ENCODE results near the gene KRTAP5-5.
A peak's percentile ranks its signal among the peaks of the same experiment; 100 is the strongest.
"Not testable (repeated sequence)": the region's sequence is repeated elsewhere in the genome, so short reads cannot be mapped to it uniquely, and the experiment has no call there.

Gene KRTAP5-5

GRCh38 chr11:1597331-1597993 is 32.1 kb upstream of the KRTAP5-5 start:
- Histone ChIP-seq H4K20me1 (no peaks in the 10 kb centered on the region), H3K4me1 (peaks cover 14% of the 10 kb centered on the region; the same call in 1 of the 2 replicates), H3K36me3 (no peaks in the 10 kb centered on the region), H3K4me3 (no peak overlapping the region), H3K4me2 (peak overlapping the region; percentile 34; the same call in 1 of the 2 replicates), H3K9ac (no peak overlapping the region), H3K27ac (no peak overlapping the region), H3K9me3 (no peaks in the 10 kb centered on the region), H3K27me3 (no peaks in the 10 kb centered on the region)
- no peak for TF ChIP-seq Cebpa-rat (IDR thresholded peaks at IDR 0.05)

DNA sequence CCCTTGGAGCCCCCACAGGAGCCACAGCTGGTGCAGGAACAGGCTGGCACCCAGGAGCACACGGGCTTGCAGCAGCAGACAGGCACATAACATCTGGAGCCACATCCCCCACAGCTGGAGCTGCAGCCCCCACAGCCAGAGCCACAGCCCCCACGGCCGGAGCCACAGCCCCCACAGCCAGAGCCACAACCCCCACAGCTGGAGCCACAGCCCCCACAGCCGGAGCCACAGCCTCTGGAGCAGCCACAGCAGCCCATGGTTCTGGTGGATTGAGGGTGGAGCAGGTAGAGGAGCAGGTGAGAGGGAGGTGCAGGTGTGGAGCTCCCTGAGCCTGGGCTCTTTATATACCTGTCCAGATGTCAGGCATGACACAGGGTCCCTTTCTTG is 31.6 kb upstream of the KRTAP5-5 start, which contains the start of gene KRTAP5-2:
TSS of gene KRTAP5-2 (minus strand) at position 301 of the 387 bp plus-strand sequence. CDS start at position 257, 44 bp downstream.
- no peak for TF ChIP-seq Cebpa-rat (IDR thresholded peaks at IDR 0.05)
- no peaks in the 10 kb centered on the region for H3K27me3 ChIP-seq
- H3K9me3 ChIP-seq = no peaks in the 10 kb centered on the region
- no peaks in the 10 kb centered on the region for H4K20me1 ChIP-seq
- no peak within 1 kb of the TSS for H3K27ac ChIP-seq
- no peak within 1 kb of the TSS for H3K4me3 ChIP-seq
- H3K36me3 ChIP-seq = no peaks in the 10 kb centered on the region
- H3K9ac ChIP-seq = no peak within 1 kb of the TSS
- peaks cover 14% of the 10 kb centered on the region; the same call in 1 of the 2 replicates for H3K4me1 ChIP-seq
- H3K4me2 ChIP-seq = peak within 1 kb of the TSS; percentile 34; the same call in 1 of the 2 replicates

DNA sequence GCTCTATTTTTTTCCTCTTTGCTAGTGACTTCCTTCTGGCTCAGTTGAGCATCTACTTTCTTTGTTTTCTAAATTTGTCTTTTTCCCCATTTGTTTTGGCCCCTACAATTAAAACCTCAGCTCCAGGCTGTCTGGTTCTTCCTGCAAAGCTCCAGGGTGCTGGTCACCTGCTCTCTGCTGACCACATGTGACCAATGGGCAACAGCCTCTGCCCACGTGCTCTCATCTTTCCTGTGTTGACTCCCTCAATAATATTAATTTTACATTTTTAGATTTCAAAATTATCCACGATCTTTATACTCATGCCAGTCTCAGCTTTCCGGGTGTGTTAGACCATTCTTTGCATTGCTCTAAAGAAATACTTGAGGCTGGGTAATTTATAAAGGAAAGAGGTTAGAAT is 31.2 kb upstream of the KRTAP5-5 start:
- not testable (repeated sequence) for H3K36me3 ChIP-seq, H4K20me1 ChIP-seq, H3K27ac ChIP-seq, H3K9me3 ChIP-seq, H3K9ac ChIP-seq, H3K4me2 ChIP-seq, H3K27me3 ChIP-seq, H3K4me3 ChIP-seq
- H3K4me1 ChIP-seq = peaks cover 14% of the 10 kb centered on the region; the same call in 1 of the 2 replicates

DNA sequence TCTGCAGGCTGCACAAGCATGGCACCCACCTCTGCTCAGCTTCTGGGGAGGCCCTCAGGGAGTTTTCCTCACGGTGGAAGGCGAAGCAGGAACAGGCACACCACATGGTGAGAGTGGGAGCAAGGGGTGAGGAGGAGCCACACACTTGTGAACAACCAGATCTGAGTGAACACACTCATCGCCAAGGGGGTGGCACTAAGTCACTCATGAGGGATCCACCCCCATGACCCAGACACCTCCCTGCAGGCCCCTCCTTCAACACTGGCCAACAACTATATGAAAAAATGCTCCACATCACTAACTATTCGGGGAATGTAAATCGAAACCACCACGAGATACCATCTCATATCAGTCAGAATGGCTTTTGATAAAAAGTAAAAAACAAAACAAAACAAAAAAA is 30.8 kb upstream of the KRTAP5-5 start:
- Histone ChIP-seq H3K9ac (no peak overlapping the region), H3K27ac (no peak overlapping the region), H3K9me3 (no peaks in the 10 kb centered on the region), H4K20me1 (no peaks in the 10 kb centered on the region), H3K36me3 (no peaks in the 10 kb centered on the region), H3K4me3 (no peak overlapping the region), H3K27me3 (no peaks in the 10 kb centered on the region), H3K4me2 (no peak overlapping the region), H3K4me1 (peaks cover 14% of the 10 kb centered on the region; the same call in 1 of the 2 replicates)
- no peak for TF ChIP-seq Cebpa-rat (IDR thresholded peaks at IDR 0.05)

DNA sequence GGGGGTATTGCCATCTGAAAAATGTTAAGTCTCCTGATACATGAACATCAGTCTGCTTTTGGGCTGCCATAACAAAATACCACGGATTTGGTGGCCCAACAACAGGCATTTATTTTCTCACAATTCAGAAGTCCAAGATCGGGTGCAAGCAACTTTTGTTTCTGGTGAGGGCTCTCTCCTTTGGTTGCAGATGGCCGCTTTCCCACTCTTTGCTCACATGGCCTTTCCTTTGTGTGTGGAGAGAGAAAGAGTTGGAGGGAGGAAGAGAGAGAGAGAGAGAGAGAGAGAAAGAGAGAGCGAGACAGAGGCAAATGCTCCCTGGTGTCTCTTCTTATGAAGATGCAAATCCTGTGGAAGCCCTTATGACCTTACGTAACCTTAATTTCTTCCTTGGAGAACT is 28.9 kb upstream of the KRTAP5-5 start:
- Histone ChIP-seq H3K27me3 (no peaks in the 10 kb centered on the region), H3K36me3 (no peaks in the 10 kb centered on the region), H3K4me1 (peaks cover 14% of the 10 kb centered on the region; the same call in 1 of the 2 replicates), H3K9me3 (no peaks in the 10 kb centered on the region), H4K20me1 (no peaks in the 10 kb centered on the region), H3K4me3 (no peak overlapping the region), H3K9ac (no peak overlapping the region), H3K4me2 (no peak overlapping the region), H3K27ac (no peak overlapping the region)
- no peak for TF ChIP-seq Cebpa-rat (IDR thresholded peaks at IDR 0.05)

DNA sequence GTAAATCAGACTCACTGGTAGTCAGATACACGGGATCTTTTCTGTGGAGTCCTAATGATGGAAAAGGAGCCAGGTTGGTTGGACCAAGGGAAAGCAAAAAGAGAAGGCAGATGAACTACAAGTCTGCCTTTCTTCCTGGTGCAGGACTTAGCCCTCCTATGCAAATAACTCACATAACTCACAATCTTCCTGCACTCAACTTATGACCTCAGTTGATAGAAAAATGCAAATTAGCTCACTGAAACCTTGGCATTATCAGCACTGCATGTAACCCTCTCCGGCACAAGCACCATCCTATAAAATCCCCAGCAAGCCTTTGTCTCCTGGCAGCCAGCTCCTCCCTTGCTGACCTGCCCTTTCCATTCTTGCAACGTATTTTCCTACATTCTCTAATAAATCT is 27.9 kb upstream of the KRTAP5-5 start:
- H3K4me3 ChIP-seq, H3K9me3 ChIP-seq, H3K27ac ChIP-seq, H3K9ac ChIP-seq, H3K27me3 ChIP-seq, H4K20me1 ChIP-seq, H3K36me3 ChIP-seq, H3K4me2 ChIP-seq: not testable (repeated sequence)
- H3K4me1 ChIP-seq = peaks cover 14% of the 10 kb centered on the region; the same call in 1 of the 2 replicates

- peaks cover 12% of the 10 kb centered on the region; the same call in 1 of the 2 replicates for H3K4me1 ChIP-seq
- no peaks in the 10 kb centered on the region for H4K20me1 ChIP-seq
- no peak for TF ChIP-seq Cebpa-rat (IDR thresholded peaks at IDR 0.05)
- H3K4me2 ChIP-seq = no peak overlapping the region
- H3K9ac ChIP-seq = no peak overlapping the region
- H3K4me3 ChIP-seq = no peak overlapping the region
- no peaks in the 10 kb centered on the region for H3K36me3 ChIP-seq
- no peaks in the 10 kb centered on the region for H3K9me3 ChIP-seq
- no peaks in the 10 kb centered on the region for H3K27me3 ChIP-seq
- no peak overlapping the region for H3K27ac ChIP-seq
Observed at GRCh38 chr11:1603629-1604028, 25.9 kb upstream of the KRTAP5-5 start.

DNA sequence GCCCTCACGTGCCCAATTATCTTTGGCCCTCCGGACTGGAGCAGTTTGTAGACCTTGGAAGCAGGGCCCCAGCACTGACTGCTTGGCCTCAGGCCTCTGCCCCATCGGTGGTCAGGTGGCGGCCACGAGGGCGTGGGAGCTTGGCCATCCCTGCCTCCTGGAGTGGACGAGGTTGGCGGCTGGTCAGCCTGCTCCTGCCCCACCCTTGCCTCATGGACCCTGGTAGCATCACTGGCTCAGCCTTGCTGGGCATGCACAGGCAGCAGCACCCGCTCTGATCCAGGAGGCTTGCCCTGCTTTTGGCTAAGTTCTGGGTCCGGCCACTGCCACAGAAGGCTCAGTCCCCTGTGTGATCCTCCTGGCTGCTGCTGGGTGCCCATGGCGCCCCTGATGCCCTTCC is 25.4 kb upstream of the KRTAP5-5 start:
- Histone ChIP-seq H3K4me3 (no peak overlapping the region), H3K27me3 (no peaks in the 10 kb centered on the region), H3K9me3 (no peaks in the 10 kb centered on the region), H3K27ac (no peak overlapping the region), H3K9ac (no peak overlapping the region), H3K36me3 (no peaks in the 10 kb centered on the region), H3K4me1 (peaks cover 12% of the 10 kb centered on the region; the same call in 1 of the 2 replicates), H3K4me2 (no peak overlapping the region), H4K20me1 (no peaks in the 10 kb centered on the region)
- no peak for TF ChIP-seq Cebpa-rat (IDR thresholded peaks at IDR 0.05)

- no peak overlapping the region for H3K4me3 ChIP-seq
- no peak overlapping the region for H3K9ac ChIP-seq
- H3K27me3 ChIP-seq = no peaks in the 10 kb centered on the region
- no peak overlapping the region for H3K4me2 ChIP-seq
- H3K9me3 ChIP-seq = no peaks in the 10 kb centered on the region
- TF ChIP-seq Cebpa-rat (IDR thresholded peaks at IDR 0.05) = no peak
- no peak overlapping the region for H3K27ac ChIP-seq
- no peaks in the 10 kb centered on the region for H4K20me1 ChIP-seq
- H3K4me1 ChIP-seq = peaks cover 12% of the 10 kb centered on the region; the same call in 1 of the 2 replicates
- H3K36me3 ChIP-seq = no peaks in the 10 kb centered on the region
Observed at GRCh38 chr11:1604711-1605110, 24.9 kb upstream of the KRTAP5-5 start.

DNA sequence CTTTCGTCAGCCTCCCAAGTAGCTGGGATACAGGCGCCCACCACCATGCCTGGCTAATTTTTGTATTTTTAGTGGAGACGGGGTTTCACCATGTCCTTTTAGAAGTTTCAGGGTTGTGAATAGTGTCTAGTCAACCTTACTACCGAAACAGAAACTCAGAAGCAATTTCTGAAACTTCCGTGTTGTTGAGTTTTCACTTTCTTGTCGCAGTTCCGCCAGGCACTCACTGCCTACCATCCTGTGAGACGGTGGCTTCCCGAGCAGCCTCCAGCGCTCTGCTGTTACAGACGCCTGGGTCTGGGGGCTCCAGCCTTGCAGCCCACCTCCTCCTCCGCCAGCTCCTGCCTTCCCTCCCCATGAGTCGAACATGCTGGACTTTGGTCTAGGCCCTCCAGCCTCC is 23.7 kb upstream of the KRTAP5-5 start:
- not testable (repeated sequence) for H3K27ac ChIP-seq, H4K20me1 ChIP-seq, H3K9ac ChIP-seq, H3K27me3 ChIP-seq, H3K9me3 ChIP-seq, H3K36me3 ChIP-seq, H3K4me3 ChIP-seq, H3K4me2 ChIP-seq
- H3K4me1 ChIP-seq = peaks cover 12% of the 10 kb centered on the region; the same call in 1 of the 2 replicates

DNA sequence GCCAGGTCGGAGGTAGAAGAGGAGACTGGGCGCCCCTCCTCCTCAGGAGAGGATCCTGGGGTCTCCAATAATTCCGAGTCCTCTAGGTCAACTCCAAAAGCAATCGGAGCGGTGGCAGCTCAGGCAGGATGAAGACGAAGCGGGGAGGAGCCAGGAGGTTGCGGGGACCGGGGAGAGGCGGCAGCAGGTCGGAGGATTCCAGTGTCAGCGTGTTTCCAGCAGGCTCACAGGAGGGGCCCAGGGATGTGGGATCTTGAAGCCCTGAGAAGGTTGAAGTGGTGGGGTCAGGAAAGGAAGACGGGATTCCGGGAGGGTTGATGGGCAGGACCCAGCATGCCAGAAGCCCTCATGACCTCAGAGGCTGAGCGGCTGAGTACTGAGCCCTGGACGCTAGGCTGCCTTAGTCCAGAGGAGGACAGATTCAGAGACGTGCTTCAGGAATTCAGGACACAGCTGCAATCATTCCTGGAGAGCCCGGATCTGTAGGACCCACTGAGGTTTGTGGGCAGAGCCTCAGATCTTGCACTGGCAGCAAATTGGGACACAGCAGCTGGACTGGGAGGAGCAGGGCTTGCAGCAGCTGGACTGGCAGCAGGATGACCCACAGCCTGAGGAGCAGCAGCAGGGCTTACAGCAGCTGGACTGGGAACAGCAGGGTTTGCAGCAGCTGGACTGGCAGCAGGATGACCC is 22.3 kb upstream of the KRTAP5-5 start:
- H3K27me3 ChIP-seq, H3K4me2 ChIP-seq, H3K27ac ChIP-seq, H3K4me3 ChIP-seq, H3K9me3 ChIP-seq, H4K20me1 ChIP-seq, H3K9ac ChIP-seq, H3K36me3 ChIP-seq: not testable (repeated sequence)
- peaks cover 12% of the 10 kb centered on the region; the same call in 1 of the 2 replicates for H3K4me1 ChIP-seq

DNA sequence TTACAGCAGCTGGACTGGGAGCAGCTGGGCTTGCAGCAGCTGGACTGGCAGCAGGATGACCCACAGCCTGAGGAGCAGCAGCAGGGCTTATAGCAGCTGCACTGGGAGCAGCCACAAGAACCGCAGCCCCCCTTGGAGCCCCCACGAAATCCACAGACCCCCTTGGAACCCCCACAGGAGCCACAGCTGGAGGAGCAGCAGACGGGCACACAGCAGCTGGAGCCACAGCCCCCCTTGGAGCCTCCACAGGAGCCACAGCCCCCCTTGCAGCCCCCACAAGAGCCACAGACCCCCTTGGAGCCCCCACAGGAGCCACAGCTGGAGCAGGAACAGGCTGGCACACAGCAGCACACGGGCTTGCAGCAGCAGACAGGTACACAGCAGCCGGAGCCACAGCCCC is 21.7 kb upstream of the KRTAP5-5 start:
- not testable (repeated sequence) for H3K9ac ChIP-seq, H4K20me1 ChIP-seq, H3K9me3 ChIP-seq, H3K27me3 ChIP-seq, H3K4me3 ChIP-seq, H3K36me3 ChIP-seq, H3K27ac ChIP-seq
- Histone ChIP-seq H3K4me1 (peaks cover 12% of the 10 kb centered on the region; the same call in 1 of the 2 replicates), H3K4me2 (peak overlapping the region; percentile 28; the same call in 1 of the 2 replicates)
